DMS153 treated with DMSO at 0.1 percent for 48 hours (cell line): ENCODE results near the gene CARF.

Source experiments
- DNase-seq: peaks from one replicate; lab custom pipeline; 2025; ENCODE audit not compliant: unreplicated experiment; lab: John Stamatoyannopoulos, UW

Gene CARF

GRCh38 chr2:203018181-203018580, 106.1 kb downstream of the CARF start:
- no peak for DNase-seq

DNA sequence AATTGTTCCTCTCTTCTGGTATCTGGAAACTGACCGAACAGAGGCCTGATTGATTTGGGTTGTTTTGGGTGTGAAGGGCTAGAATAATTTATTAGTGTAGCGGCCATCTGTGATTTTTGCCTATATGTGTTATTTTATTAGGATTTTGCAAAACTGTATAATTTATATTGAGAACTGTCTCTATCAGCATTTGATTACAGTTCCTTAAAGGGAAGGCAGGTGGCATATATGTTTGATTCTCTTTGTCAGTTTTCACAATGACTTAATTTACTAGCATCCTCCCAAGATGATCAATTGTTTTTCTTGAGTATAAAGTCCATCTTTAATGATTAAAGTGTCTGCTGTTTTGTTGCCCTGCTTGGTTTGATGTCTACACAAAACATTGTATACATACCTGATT, 107.1 kb downstream of the CARF start:
- DNase-seq = no peak

- DNase-seq = no peak
Measured at GRCh38 chr2:203021991-203022390, 109.9 kb downstream of the CARF start.

- no peak for DNase-seq
Measured at GRCh38 chr2:203022751-203023150, 110.7 kb downstream of the CARF start.

GRCh38 chr2:203025592-203025991, 113.5 kb downstream of the CARF start:
- no peak for DNase-seq

- DNase-seq = no peak
Measured at GRCh38 chr2:203030545-203030944, 118.5 kb downstream of the CARF start.

GRCh38 chr2:203030991-203031390, 118.9 kb downstream of the CARF start:
- DNase-seq = no peak

DNA sequence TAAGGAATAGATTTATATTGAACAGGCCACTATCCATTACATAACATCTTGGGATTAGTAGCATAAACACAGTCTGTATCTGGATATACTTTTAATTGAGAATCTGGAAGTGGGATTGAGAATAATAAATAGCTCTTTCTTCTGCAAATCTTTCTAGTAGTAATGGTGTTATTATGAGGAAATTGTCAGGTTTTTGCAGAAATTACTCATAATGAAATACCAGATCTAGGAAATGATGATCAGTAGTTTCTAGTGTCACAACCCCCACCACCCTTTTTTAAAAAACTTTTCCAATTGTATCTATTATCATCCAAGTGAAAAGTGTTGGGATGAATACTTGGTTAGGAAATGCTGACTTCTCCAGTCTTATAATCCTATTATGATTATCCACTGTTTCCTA, 121.3 kb downstream of the CARF start:
- no peak for DNase-seq

- no peak for DNase-seq
Measured at GRCh38 chr2:203035879-203036470, 123.9 kb downstream of the CARF start.
